AG09309 (cell line): Measurements from ENCODE around the gene SPATA2L.

Experiments used
- DNase-seq: peaks from one replicate; pipeline ENCODE4 v3.0.0-alpha.2; 2010; ENCODE audit warnings: low read depth
- H3K4me3 ChIP-seq: 2 replicates; pipeline ENCODE4 v1.5.1; 2011; ENCODE audit warnings: mild to moderate bottlenecking, low read depth, low read length, moderate library complexity; ENCODE audit not compliant: control insufficient read depth
- CTCF ChIP-seq: IDR thresholded peaks from 2 replicates; pipeline ENCODE4 v1.5.1; 2011; ENCODE audit warnings: mild to moderate bottlenecking, low read depth, low read length, inconsistent platforms; ENCODE audit not compliant: insufficient read depth, control insufficient read depth; ENCODE audit errors: missing control alignments

Gene SPATA2L

GRCh38 chr16:89712274-89712781 lies 10.8 kb upstream of the SPATA2L start:
- TF ChIP-seq CTCF, result no peak
- H3K4me3 ChIP-seq, result peak overlapping the region; percentile 42
- no peak for DNase-seq

- no peak for DNase-seq
- peak overlapping the region; percentile 42 for H3K4me3 ChIP-seq
- no peak for TF ChIP-seq CTCF
These were observed 10.2 kb upstream of the SPATA2L start for GRCh38 chr16:89711601-89712273.

GRCh38 chr16:89710709-89711564 lies 9.4 kb upstream of the SPATA2L start:
- TF ChIP-seq CTCF, result no peak
- H3K4me3 ChIP-seq, result no peak overlapping the region
- DNase-seq, result no peak

- DNase-seq, result no peak
- no peak for TF ChIP-seq CTCF
- H3K4me3 ChIP-seq, result no peak overlapping the region
These were observed 8.4 kb upstream of the SPATA2L start for GRCh38 chr16:89709716-89710432.

GRCh38 chr16:89709166-89709565 lies 7.7 kb upstream of the SPATA2L start:
- H3K4me3 ChIP-seq, result no peak overlapping the region
- TF ChIP-seq CTCF, result no peak
- DNase-seq, result no peak

- no peak for TF ChIP-seq CTCF
- no peak overlapping the region for H3K4me3 ChIP-seq
- no peak for DNase-seq
These were observed 7.0 kb upstream of the SPATA2L start for GRCh38 chr16:89708481-89708931.
